ENCODE results near the gene FNDC1.

The FNDC1 gene

GRCh38 chr6:159220093-159220492 is 50.9 kb downstream of the FNDC1 start:
- no peak for DNase-seq (ENCODE audit: low read depth)
- H3K4me3 ChIP-seq (ENCODE audit: low read depth, low read length) = no peak overlapping the region
- no peak for TF ChIP-seq CTCF (IDR thresholded peaks at IDR 0.05; ENCODE audit: low read depth, low read length, missing control alignments)
- in situ Hi-C loops (cut with HindIII; ENCODE audit: low sequenced_read_pairs) = no loop called here

- in situ Hi-C loops (cut with HindIII; ENCODE audit: low sequenced_read_pairs) = no loop called here
- no peak for TF ChIP-seq CTCF (IDR thresholded peaks at IDR 0.05; ENCODE audit: low read depth, low read length, missing control alignments)
- no peak overlapping the region for H3K4me3 ChIP-seq (ENCODE audit: low read depth, low read length)
- no peak for DNase-seq (ENCODE audit: low read depth)
Observed at GRCh38 chr6:159221486-159222170, 52.4 kb downstream of the FNDC1 start.

- in situ Hi-C loops (cut with HindIII; ENCODE audit: low sequenced_read_pairs) = no loop called here
- TF ChIP-seq CTCF (IDR thresholded peaks at IDR 0.05; ENCODE audit: low read depth, low read length, missing control alignments) = no peak
- no peak for DNase-seq (ENCODE audit: low read depth)
- no peak overlapping the region for H3K4me3 ChIP-seq (ENCODE audit: low read depth, low read length)
Observed at GRCh38 chr6:159224452-159224851, 55.3 kb downstream of the FNDC1 start.

- no peak overlapping the region for H3K4me3 ChIP-seq (ENCODE audit: low read depth, low read length)
- DNase-seq (ENCODE audit: low read depth) = no peak
- TF ChIP-seq CTCF (IDR thresholded peaks at IDR 0.05; ENCODE audit: low read depth, low read length, missing control alignments) = no peak
- in situ Hi-C loops (cut with HindIII; ENCODE audit: low sequenced_read_pairs) = no loop called here
Observed at GRCh38 chr6:159229651-159230051, 60.5 kb downstream of the FNDC1 start.

- no peak overlapping the region for H3K4me3 ChIP-seq (ENCODE audit: low read depth, low read length)
- no peak for TF ChIP-seq CTCF (IDR thresholded peaks at IDR 0.05; ENCODE audit: low read depth, low read length, missing control alignments)
- DNase-seq (ENCODE audit: low read depth) = no peak
- in situ Hi-C loops (cut with HindIII; ENCODE audit: low sequenced_read_pairs) = no loop called here
Observed at GRCh38 chr6:159232106-159232645, 63.0 kb downstream of the FNDC1 start.

GRCh38 chr6:159232751-159233150 is 63.6 kb downstream of the FNDC1 start:
- H3K4me3 ChIP-seq (ENCODE audit: low read depth, low read length) = no peak overlapping the region
- in situ Hi-C loops (cut with HindIII; ENCODE audit: low sequenced_read_pairs) = no loop called here
- no peak for DNase-seq (ENCODE audit: low read depth)
- TF ChIP-seq CTCF (IDR thresholded peaks at IDR 0.05; ENCODE audit: low read depth, low read length, missing control alignments) = no peak

All from astrocyte of the cerebellum (primary cell).